ENCODE measurements around the gene PACSIN2. TPM values are rescaled to one million over a fixed set of nuclear protein-coding genes. Genes with fewer than 3 reads are reported as not detected.
"Not testable (repeated sequence)": the region's sequence is repeated elsewhere in the genome, so short reads cannot be mapped to it uniquely, and the experiment has no call there.

PACSIN2 gene
- total RNA-seq, 5 donors from 2014 or later (not counting 1 experiment from before 2014, with no cell fraction given): 25.9 to 49.0 (median 40.4) TPM

DNA sequence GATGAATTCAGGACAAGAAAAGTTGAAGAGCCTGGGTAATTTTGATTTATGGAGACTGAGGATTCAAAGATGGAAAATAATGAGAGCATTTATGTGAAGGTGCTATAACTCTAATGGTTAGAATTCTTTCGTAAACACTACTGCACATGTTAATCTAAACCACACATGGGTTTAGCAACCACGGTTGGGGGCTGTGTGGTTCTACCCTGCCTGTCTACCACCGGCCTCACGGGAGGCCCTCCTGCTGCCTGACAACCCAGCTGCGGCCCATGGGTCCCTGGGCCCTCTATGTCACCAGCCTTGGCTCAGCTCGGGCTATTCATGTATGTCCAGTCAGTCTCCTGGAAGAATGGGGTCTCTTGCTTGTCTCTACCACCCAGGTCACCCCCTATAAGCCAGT is 89.4 kb downstream of the PACSIN2 start:
- CTCF ChIA-PET: interaction anchor here (0.6 kb wide), 2 partner anchors 32 to 1032 kb away, joined by 3 to 5 read pairs; no protein-coding TSS in a partner anchor
- Histone ChIP-seq H3K9me3 (no peaks in the 10 kb centered on the region), H3K27me3 (replicated peaks in 1 of 2; ENCODE audit: control insufficient read depth in 2 of 2, extremely low read depth in 1 of 2, insufficient read depth in 2 of 2, low read length in 1 of 2) (no peaks in the 10 kb centered on the region), H3K27ac (ENCODE audit: low read length) (no peak overlapping the region), H3K4me1 (ENCODE audit: control insufficient read depth in 1 of 2, extremely low read depth in 1 of 2, insufficient read depth in 2 of 2, low read length in 2 of 2) (peaks cover 0 to 25% of the 10 kb centered on the region in 2 experiments), H3K4me3 (ENCODE audit: control insufficient read depth in 1 of 2, extremely low read depth in 1 of 2, low read length in 1 of 2) (no peak overlapping the region), H3K36me3 (ENCODE audit: control insufficient read depth in 2 of 2, extremely low read depth in 1 of 2, insufficient read depth in 1 of 2, low read length in 1 of 2) (peaks cover 0 to 4% of the 10 kb centered on the region in 2 donors)
- Mint-ChIP-seq H3K36me3 (peaks cover 5% of the 10 kb centered on the region), H3K27ac (no peak overlapping the region), H3K4me3 (no peak overlapping the region), H3K9me3 (no peaks in the 10 kb centered on the region), H3K27me3 (no peaks in the 10 kb centered on the region), H3K4me1 (peaks cover 56 to 61% (median 59%) of the 10 kb centered on the region in 3 donors)
- WGBS (ENCODE audit: insufficient coverage): 47% methylated on average over 3 of the region's 6 CpGs
- ATAC-seq (replicated peaks in 1 of 4): no peak
- POLR2A ChIA-PET: interaction anchor here in 1 of 2 donors (0.6 kb wide), 1 partner anchor 1139 kb away, joined by 3 read pairs; no protein-coding TSS in a partner anchor
- peak in 1 of 35 experiments; percentile 21 for DNase-seq

DNA sequence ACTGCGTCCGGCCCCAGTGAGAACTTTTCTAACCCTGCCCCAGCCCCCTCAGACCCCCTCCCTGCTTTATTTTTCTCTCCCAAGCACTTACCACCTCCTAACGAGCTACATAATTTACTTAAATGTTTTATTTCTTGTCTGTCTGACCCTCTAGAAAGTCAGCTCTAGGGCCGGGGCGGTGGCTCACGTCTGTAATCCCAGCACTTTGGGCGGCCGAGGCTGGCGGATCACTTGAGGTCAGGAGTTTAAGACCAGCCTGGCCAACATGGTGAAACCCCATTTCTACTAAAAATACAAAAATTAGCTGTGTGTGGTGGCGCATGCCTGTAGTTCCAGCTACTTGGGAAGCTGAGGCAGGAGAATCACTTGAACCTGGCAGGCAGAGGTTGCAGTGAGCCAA is 89.9 kb downstream of the PACSIN2 start:
- POLR2A ChIA-PET: interaction anchor here in 1 of 2 donors (0.6 kb wide), 1 partner anchor 1138 kb away, joined by 3 read pairs; no protein-coding TSS in a partner anchor
- not testable (repeated sequence) for H3K27me3 ChIP-seq (replicated peaks in 1 of 2; ENCODE audit: control insufficient read depth in 2 of 2, extremely low read depth in 1 of 2, insufficient read depth in 2 of 2, low read length in 1 of 2); ATAC-seq (replicated peaks in 1 of 4); H3K27me3 Mint-ChIP-seq; H3K27ac ChIP-seq (ENCODE audit: low read length); H3K4me3 Mint-ChIP-seq; H3K27ac Mint-ChIP-seq; DNase-seq; H3K4me3 ChIP-seq (ENCODE audit: control insufficient read depth in 1 of 2, extremely low read depth in 1 of 2, low read length in 1 of 2); H3K9me3 Mint-ChIP-seq; H3K9me3 ChIP-seq; H3K36me3 ChIP-seq (ENCODE audit: control insufficient read depth in 2 of 2, extremely low read depth in 1 of 2, insufficient read depth in 1 of 2, low read length in 1 of 2); H3K36me3 Mint-ChIP-seq
- peaks cover 2 to 25% of the 10 kb centered on the region in 2 experiments for H3K4me1 ChIP-seq (ENCODE audit: control insufficient read depth in 1 of 2, extremely low read depth in 1 of 2, insufficient read depth in 2 of 2, low read length in 2 of 2)
- peaks cover 58 to 60% (median 59%) of the 10 kb centered on the region in 3 donors for H3K4me1 Mint-ChIP-seq
- WGBS (ENCODE audit: insufficient coverage): 93% methylated on average over 3 of the region's 10 CpGs
- CTCF ChIA-PET: interaction anchor here (0.6 to 0.7 kb wide), 5 partner anchors 18 to 1068 kb away, joined by 3 to 6 read pairs (median 4); no protein-coding TSS in a partner anchor

DNA sequence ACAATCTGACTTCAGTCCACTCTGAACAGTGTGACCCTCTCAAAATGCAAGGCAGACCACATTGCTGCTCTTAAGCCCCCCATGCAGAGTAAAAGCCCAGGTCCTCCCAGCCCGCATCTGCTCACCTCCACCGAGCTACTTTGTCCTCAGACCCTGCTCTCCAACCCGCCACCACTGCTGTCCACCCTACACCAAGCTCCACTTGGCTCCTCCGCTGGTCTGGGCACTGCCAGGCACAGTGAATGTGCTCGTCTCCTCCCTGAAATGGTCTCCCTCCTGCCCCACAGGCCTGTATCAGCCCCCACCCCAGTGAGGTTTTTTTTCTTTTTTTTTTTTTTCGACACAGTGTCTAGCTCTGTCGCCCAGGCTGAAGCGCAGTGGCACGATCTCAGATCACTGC is 90.5 kb downstream of the PACSIN2 start:
- Histone ChIP-seq H3K36me3 (ENCODE audit: control insufficient read depth in 2 of 2, extremely low read depth in 1 of 2, insufficient read depth in 1 of 2, low read length in 1 of 2) (peaks cover 0 to 4% of the 10 kb centered on the region in 2 donors), H3K27ac (ENCODE audit: low read length) (no peak overlapping the region), H3K27me3 (replicated peaks in 1 of 2; ENCODE audit: control insufficient read depth in 2 of 2, extremely low read depth in 1 of 2, insufficient read depth in 2 of 2, low read length in 1 of 2) (no peaks in the 10 kb centered on the region), H3K4me1 (ENCODE audit: control insufficient read depth in 1 of 2, extremely low read depth in 1 of 2, insufficient read depth in 2 of 2, low read length in 2 of 2) (peaks cover 2 to 25% of the 10 kb centered on the region in 2 experiments), H3K4me3 (ENCODE audit: control insufficient read depth in 1 of 2, extremely low read depth in 1 of 2, low read length in 1 of 2) (no peak overlapping the region), H3K9me3 (no peaks in the 10 kb centered on the region)
- H3K4me3 Mint-ChIP-seq: peak overlapping the region in 1 of 3 donors; percentile 44
- ChIA-PET CTCF (interaction anchor here (0.7 kb wide), 2 partner anchors 17 to 1069 kb away, joined by 3 to 6 read pairs; no protein-coding TSS in a partner anchor), POLR2A (no interaction called here)
- H3K4me1 Mint-ChIP-seq: peaks cover 53 to 54% (median 53%) of the 10 kb centered on the region in 3 donors
- no peaks in the 10 kb centered on the region for H3K27me3 Mint-ChIP-seq
- no peak for DNase-seq
- WGBS (ENCODE audit: insufficient coverage): 98% methylated on average over 8 of the region's 9 CpGs
- ATAC-seq (replicated peaks in 1 of 4): no peak
- H3K36me3 Mint-ChIP-seq: peaks cover 3% of the 10 kb centered on the region
- peak overlapping the region in 1 of 2 donors; percentile 19 for H3K27ac Mint-ChIP-seq
- no peaks in the 10 kb centered on the region for H3K9me3 Mint-ChIP-seq

DNA sequence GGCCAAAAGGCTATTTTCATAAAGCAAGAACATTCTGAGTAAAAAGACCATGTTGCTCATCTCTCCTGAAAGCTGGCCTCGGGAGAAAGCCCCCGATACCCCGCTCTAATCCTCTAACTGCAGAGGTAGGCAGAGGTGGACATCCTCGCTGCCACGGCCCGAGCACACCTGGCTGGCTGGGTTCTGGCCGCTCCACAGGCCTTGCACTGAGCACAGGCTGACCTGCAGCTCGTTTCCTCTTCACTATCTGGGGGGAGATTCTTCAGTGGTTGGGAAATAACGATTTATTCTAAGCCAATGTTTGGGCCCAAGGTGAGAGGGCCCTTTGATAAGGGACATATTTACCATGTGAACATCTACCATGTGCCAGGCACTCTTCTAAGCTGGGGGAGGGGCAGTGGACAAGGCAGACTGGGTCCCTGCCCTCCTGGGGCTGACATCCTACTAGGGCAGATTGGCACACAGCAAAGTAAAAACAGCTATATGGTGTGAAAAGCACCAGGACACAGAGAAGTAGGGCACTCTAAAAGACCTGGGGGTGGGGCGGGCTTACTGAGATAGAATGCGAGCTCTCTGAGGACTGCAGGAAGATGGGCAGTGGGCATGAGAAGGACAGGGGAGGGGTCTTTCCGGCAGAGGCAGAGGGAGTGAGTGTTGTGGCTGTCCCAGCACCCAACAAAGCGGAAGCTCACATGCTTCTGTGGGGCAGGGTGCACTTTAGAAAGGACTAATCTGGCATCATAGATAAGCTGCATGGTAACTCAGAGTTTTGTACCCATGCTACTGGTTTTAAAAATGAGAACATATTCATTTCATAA is 92.4 kb downstream of the PACSIN2 start:
- Histone ChIP-seq H3K36me3 (ENCODE audit: control insufficient read depth in 2 of 2, extremely low read depth in 1 of 2, insufficient read depth in 1 of 2, low read length in 1 of 2) (no peaks in the 10 kb centered on the region), H3K27ac (ENCODE audit: low read length) (no peak overlapping the region), H3K27me3 (replicated peaks in 1 of 2; ENCODE audit: control insufficient read depth in 2 of 2, extremely low read depth in 1 of 2, insufficient read depth in 2 of 2, low read length in 1 of 2) (no peaks in the 10 kb centered on the region), H3K4me1 (ENCODE audit: control insufficient read depth in 1 of 2, extremely low read depth in 1 of 2, insufficient read depth in 2 of 2, low read length in 2 of 2) (peaks cover 2 to 31% of the 10 kb centered on the region in 2 experiments), H3K9me3 (no peaks in the 10 kb centered on the region), H3K4me3 (ENCODE audit: control insufficient read depth in 1 of 2, extremely low read depth in 1 of 2, low read length in 1 of 2) (no peak overlapping the region)
- ChIA-PET POLR2A (interaction anchor here (0.6 to 0.7 kb wide), 2 partner anchors 49 to 1115 kb away, joined by 3 to 7 read pairs; no protein-coding TSS in a partner anchor), CTCF (no interaction called here)
- ATAC-seq (replicated peaks in 1 of 4) (peak in 3 of 4 experiments; percentile 19 to 32 (median 26)), DNase-seq (no peak)
- Mint-ChIP-seq H3K9me3 (no peaks in the 10 kb centered on the region), H3K4me1 (peaks cover 51 to 59% (median 53%) of the 10 kb centered on the region in 3 donors), H3K27me3 (no peaks in the 10 kb centered on the region), H3K27ac (peak overlapping the region in 1 of 2 donors; percentile 65), H3K4me3 (peak overlapping the region in 1 of 3 donors; percentile 35), H3K36me3 (peaks cover 3% of the 10 kb centered on the region)
- WGBS (ENCODE audit: insufficient coverage): 90% methylated on average over 10 of the region's 13 CpGs

DNA sequence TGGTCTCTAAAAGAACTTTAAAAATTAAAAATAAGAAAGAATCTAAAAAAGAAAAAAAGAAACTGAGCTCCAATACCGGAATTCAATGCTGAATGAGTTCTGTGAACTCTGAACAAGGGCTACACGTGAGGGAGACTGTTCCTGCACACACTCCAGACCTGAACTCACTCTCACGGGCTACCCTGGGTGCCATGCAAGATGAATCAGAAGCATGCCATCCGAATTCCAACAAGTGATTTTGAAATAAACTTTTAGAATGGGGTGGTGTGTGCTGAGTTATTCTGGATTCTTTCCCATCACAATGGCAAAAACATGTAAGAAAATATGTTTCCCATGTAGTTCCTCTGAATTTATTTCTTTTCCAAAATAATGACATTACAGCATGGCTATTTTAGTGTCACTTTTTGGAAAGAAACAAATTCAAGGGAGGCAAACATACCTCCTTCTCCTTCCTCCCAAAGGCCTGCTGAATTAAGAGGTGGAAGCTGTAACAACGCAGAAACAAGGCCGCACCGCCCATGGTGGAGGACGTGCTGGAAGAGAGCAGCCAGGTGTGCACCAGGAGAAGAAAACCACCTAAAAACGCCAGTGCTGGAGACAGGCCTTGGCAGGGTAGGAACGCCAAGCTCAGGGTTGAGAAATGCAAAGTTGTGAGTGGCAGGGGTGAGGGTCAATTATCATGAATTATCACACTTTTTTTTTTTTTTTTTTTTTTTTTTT is 94.7 kb downstream of the PACSIN2 start:
- Mint-ChIP-seq H3K36me3 (peaks cover 3% of the 10 kb centered on the region), H3K27ac (no peak overlapping the region), H3K9me3 (no peaks in the 10 kb centered on the region), H3K4me1 (peaks cover 35 to 50% (median 48%) of the 10 kb centered on the region in 3 donors), H3K27me3 (no peaks in the 10 kb centered on the region), H3K4me3 (no peak overlapping the region)
- H3K4me3 ChIP-seq (ENCODE audit: control insufficient read depth in 1 of 2, extremely low read depth in 1 of 2, low read length in 1 of 2): no peak overlapping the region
- no peaks in the 10 kb centered on the region for H3K36me3 ChIP-seq (ENCODE audit: control insufficient read depth in 2 of 2, extremely low read depth in 1 of 2, insufficient read depth in 1 of 2, low read length in 1 of 2)
- 91% methylated on average over 6 of the region's 10 CpGs for WGBS (ENCODE audit: insufficient coverage)
- no peak for ATAC-seq (replicated peaks in 1 of 4)
- H3K27me3 ChIP-seq (replicated peaks in 1 of 2; ENCODE audit: control insufficient read depth in 2 of 2, extremely low read depth in 1 of 2, insufficient read depth in 2 of 2, low read length in 1 of 2): no peaks in the 10 kb centered on the region
- no peak for DNase-seq
- H3K4me1 ChIP-seq (ENCODE audit: control insufficient read depth in 1 of 2, extremely low read depth in 1 of 2, insufficient read depth in 2 of 2, low read length in 2 of 2): peaks cover 2 to 24% of the 10 kb centered on the region in 2 experiments
- H3K9me3 ChIP-seq: no peaks in the 10 kb centered on the region
- H3K27ac ChIP-seq (ENCODE audit: low read length): no peak overlapping the region
- ChIA-PET POLR2A (interaction anchor here (0.7 kb wide), 3 partner anchors 46 to 1454 kb away, joined by 3 to 4 read pairs (median 4); no protein-coding TSS in a partner anchor), CTCF (interaction anchor here in 1 of 2 donors (0.7 kb wide), 1 partner anchor 25 kb away, joined by 3 read pairs; no protein-coding TSS in a partner anchor)

DNA sequence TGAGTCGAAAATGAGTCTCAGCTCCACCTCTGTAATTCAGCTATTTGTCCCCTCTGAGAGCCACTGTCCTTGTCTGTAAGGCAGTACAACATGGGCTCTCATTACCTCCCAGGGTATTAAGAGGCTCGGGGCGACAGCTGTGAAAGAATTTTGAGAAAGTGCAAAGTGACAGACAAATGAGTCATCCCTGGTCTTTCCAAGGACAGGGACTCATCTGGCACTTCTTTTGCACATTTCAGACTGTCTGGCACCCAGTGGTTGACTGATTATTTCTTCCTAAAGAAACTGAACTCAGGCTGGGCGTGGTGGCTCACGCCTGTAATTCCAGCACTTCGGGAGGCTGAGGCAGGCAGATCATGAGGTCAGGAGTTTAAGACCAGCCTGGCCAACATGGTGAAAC is 95.8 kb downstream of the PACSIN2 start:
- Mint-ChIP-seq H3K27ac (no peak overlapping the region), H3K36me3 (peaks cover 3% of the 10 kb centered on the region), H3K27me3 (no peaks in the 10 kb centered on the region), H3K4me3 (no peak overlapping the region), H3K9me3 (no peaks in the 10 kb centered on the region), H3K4me1 (peaks cover 28 to 45% (median 44%) of the 10 kb centered on the region in 3 donors)
- Histone ChIP-seq H3K4me3 (ENCODE audit: control insufficient read depth in 1 of 2, extremely low read depth in 1 of 2, low read length in 1 of 2) (no peak overlapping the region), H3K9me3 (no peaks in the 10 kb centered on the region), H3K27ac (ENCODE audit: low read length) (no peak overlapping the region), H3K27me3 (replicated peaks in 1 of 2; ENCODE audit: control insufficient read depth in 2 of 2, extremely low read depth in 1 of 2, insufficient read depth in 2 of 2, low read length in 1 of 2) (no peaks in the 10 kb centered on the region), H3K36me3 (ENCODE audit: control insufficient read depth in 2 of 2, extremely low read depth in 1 of 2, insufficient read depth in 1 of 2, low read length in 1 of 2) (no peaks in the 10 kb centered on the region), H3K4me1 (ENCODE audit: control insufficient read depth in 1 of 2, extremely low read depth in 1 of 2, insufficient read depth in 2 of 2, low read length in 2 of 2) (peaks cover 2 to 19% of the 10 kb centered on the region in 2 experiments)
- POLR2A ChIA-PET: no interaction called here
- CTCF ChIA-PET: interaction anchor here in 1 of 2 donors (0.6 to 1.6 kb wide), 3 partner anchors 10 to 51 kb away, joined by 3 to 10 read pairs (median 4); no protein-coding TSS in a partner anchor
- 20% methylated on average over 1 of the region's 6 CpGs for WGBS (ENCODE audit: insufficient coverage)
- no peak for ATAC-seq (replicated peaks in 1 of 4)
- DNase-seq: no peak

Measured in T-cell (primary cell).